Measurements from ENCODE around the gene FCHSD2. TPM values are rescaled to one million over a fixed set of nuclear protein-coding genes. Genes with fewer than 3 reads are reported as not detected.

Gene FCHSD2
- total and polyA plus RNA-seq, 2 experiments from 2014 or later = 9.1 to 19.8 TPM

DNA sequence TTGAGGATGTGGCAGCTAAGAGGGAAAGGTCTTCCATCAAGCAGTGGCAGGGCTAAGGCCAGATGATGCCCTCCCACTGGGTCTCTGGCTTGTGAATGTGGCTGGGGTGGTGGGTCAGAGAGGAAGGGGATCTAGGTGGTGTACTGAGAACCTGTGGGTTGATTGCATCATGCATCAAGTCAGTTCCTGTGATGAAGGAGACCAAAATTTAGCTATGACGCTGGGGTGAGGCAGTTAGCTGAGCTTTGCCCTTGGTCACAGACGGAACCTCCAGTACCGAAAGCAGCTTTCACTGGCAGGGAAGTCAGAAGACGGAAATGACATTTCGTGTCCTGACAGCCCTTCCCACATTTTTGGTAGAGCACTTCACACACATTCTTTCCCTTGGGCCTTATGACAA, 307.2 kb downstream of the FCHSD2 start:
- WGBS, 2 experiments (ENCODE audit: low coverage in 1 of 2, low lambda C conversion rate in 2 of 2, missing lambda C conversion rate in 2 of 2) = 96 to 100% methylated on average over 5 of the region's 5 CpGs
- in situ Hi-C loops (cut with MboI) = loop anchor here (10.0 to 25.0 kb wide), 2 partner anchors 340 to 452 kb away; no protein-coding TSS in a partner anchor
- Histone ChIP-seq H3K9me2 (ENCODE audit: insufficient read depth) (no peaks in the 10 kb centered on the region), H3K4me3 (no peak overlapping the region), H3K79me2 (ENCODE audit: insufficient read depth) (no peaks in the 10 kb centered on the region), H3K27ac (no peak overlapping the region), H3K4me1 (ENCODE audit: insufficient read depth) (peaks cover 17% of the 10 kb centered on the region), H2AFZ (no peak overlapping the region), H3F3A (ENCODE audit: insufficient read depth) (peaks cover 30% of the 10 kb centered on the region), H3K27me3 (replicated peaks; ENCODE audit: insufficient read depth) (no peaks in the 10 kb centered on the region), H3K9ac (no peak overlapping the region), H4K20me1 (ENCODE audit: insufficient read depth) (no peaks in the 10 kb centered on the region), H3K4me2 (ENCODE audit: unreplicated experiment) (no peak overlapping the region), H3K9me3 (ENCODE audit: low read depth) (no peaks in the 10 kb centered on the region), H3K36me3 (ENCODE audit: low read depth) (peaks cover 5% of the 10 kb centered on the region; the same call in 1 of the 2 replicates)
- no peak for DNase-seq
- no peak for TF ChIP-seq EZH2 (IDR thresholded peaks at IDR 0.05; ENCODE audit: insufficient read depth, poor library complexity, severe bottlenecking)
- no peak for TF ChIP-seq EZH2phosphoT487 (IDR thresholded peaks at IDR 0.05; ENCODE audit: insufficient read depth, low read depth)

DNA sequence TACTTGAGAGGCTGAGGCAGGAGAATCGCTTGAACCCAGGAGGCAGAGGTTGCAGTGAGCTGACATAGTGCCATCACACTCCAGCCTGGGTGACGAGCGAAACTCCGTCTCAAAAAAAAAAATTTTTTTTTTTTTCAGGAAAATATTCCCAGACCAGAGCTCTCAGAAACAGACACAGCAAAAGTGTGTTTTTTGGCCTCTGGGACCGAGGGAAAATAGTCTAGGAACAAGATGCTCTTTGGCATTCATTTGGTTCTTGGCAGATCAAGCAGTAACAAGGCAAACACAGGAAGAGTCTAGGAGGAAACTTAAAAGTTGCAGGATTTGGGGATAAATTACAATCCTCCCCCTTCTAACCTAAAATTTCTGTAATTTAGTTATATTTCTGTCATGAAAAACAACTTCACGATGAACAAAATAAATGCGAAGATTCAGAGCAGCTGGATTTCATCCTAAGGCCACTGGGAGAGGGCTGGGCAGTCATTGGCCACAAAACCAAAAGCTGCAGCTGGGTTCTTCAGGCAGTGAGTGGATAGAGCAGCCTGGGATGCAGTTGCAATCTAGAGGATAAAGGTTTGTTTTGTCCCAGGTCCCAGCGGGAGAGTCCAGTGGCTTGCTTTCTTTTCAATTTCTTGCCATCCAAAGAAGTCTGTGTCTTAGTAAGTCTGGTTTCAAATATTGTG, 308.2 kb downstream of the FCHSD2 start:
- H4K20me1 ChIP-seq (ENCODE audit: insufficient read depth) = no peaks in the 10 kb centered on the region
- H3K9me2 ChIP-seq (ENCODE audit: insufficient read depth) = no peaks in the 10 kb centered on the region
- H3K4me2 ChIP-seq (ENCODE audit: unreplicated experiment) = no peak overlapping the region
- no peak overlapping the region for H3K27ac ChIP-seq
- H3K9me3 ChIP-seq (ENCODE audit: low read depth) = no peaks in the 10 kb centered on the region
- H2AFZ ChIP-seq = no peak overlapping the region
- H3F3A ChIP-seq (ENCODE audit: insufficient read depth) = peaks cover 22% of the 10 kb centered on the region
- no peak for DNase-seq
- in situ Hi-C loops (cut with MboI) = loop anchor here (10.0 to 25.0 kb wide), 2 partner anchors 341 to 453 kb away; no protein-coding TSS in a partner anchor
- H3K79me2 ChIP-seq (ENCODE audit: insufficient read depth) = no peaks in the 10 kb centered on the region
- TF ChIP-seq EZH2 (IDR thresholded peaks at IDR 0.05; ENCODE audit: insufficient read depth, poor library complexity, severe bottlenecking) = no peak
- no peak for TF ChIP-seq EZH2phosphoT487 (IDR thresholded peaks at IDR 0.05; ENCODE audit: insufficient read depth, low read depth)
- 51 to 60% methylated on average over 8 of the region's 8 CpGs for WGBS, 2 experiments (ENCODE audit: low coverage in 1 of 2, low lambda C conversion rate in 2 of 2, missing lambda C conversion rate in 2 of 2)
- no peak overlapping the region for H3K4me3 ChIP-seq
- peaks cover 12% of the 10 kb centered on the region for H3K4me1 ChIP-seq (ENCODE audit: insufficient read depth)
- H3K9ac ChIP-seq = no peak overlapping the region
- peaks cover 5% of the 10 kb centered on the region; the same call in 1 of the 2 replicates for H3K36me3 ChIP-seq (ENCODE audit: low read depth)
- no peaks in the 10 kb centered on the region for H3K27me3 ChIP-seq (replicated peaks; ENCODE audit: insufficient read depth)

DNA sequence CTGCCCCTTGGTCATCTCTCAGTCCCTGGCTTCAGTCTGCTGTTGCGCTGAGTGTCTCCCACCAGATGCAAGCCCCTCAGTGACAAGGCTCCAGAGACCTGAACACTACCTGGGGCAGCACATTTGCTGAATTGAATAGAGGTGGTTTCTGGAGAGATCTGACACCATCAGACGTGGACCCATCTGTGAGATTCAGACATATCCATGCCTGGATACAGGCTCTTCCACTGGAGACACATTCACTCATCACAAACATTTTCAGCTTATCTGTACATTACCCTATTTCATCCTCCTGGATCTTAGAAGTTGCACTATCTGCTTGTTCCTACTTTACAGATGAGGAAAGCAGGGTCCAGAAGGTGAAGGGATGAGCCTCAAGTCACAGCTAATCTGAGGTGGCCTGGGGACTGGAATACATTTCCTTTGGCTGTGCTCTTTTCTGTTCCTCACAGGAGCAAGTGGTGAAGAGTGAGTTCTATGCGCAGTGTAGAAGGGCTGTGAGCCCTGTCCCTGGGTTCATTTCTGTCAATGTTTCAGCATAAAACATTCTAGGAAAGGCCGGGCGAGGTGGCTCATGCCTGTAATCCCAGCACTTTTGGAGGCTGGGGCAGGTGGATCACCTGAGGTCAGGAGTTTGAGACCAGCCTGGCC, 308.9 kb downstream of the FCHSD2 start:
- Histone ChIP-seq H3K27me3 (replicated peaks; ENCODE audit: insufficient read depth) (no peaks in the 10 kb centered on the region), H3K4me3 (no peak overlapping the region), H4K20me1 (ENCODE audit: insufficient read depth) (no peaks in the 10 kb centered on the region), H3K79me2 (ENCODE audit: insufficient read depth) (no peaks in the 10 kb centered on the region), H2AFZ (no peak overlapping the region), H3K36me3 (ENCODE audit: low read depth) (peaks cover 5% of the 10 kb centered on the region; the same call in 1 of the 2 replicates), H3K27ac (no peak overlapping the region), H3K4me1 (ENCODE audit: insufficient read depth) (peaks cover 4% of the 10 kb centered on the region), H3K9me3 (ENCODE audit: low read depth) (no peaks in the 10 kb centered on the region), H3K9me2 (ENCODE audit: insufficient read depth) (no peaks in the 10 kb centered on the region), H3K4me2 (ENCODE audit: unreplicated experiment) (no peak overlapping the region), H3F3A (ENCODE audit: insufficient read depth) (peaks cover 14% of the 10 kb centered on the region), H3K9ac (no peak overlapping the region)
- WGBS, 2 experiments (ENCODE audit: low coverage in 1 of 2, low lambda C conversion rate in 2 of 2, missing lambda C conversion rate in 2 of 2) = 96 to 99% methylated on average over 5 of the region's 5 CpGs
- in situ Hi-C loops (cut with MboI) = loop anchor here (10.0 to 25.0 kb wide), 2 partner anchors 342 to 454 kb away; no protein-coding TSS in a partner anchor
- TF ChIP-seq EZH2phosphoT487 (IDR thresholded peaks at IDR 0.05; ENCODE audit: insufficient read depth, low read depth) (no peak), EZH2 (IDR thresholded peaks at IDR 0.05; ENCODE audit: insufficient read depth, poor library complexity, severe bottlenecking) (no peak)
- DNase-seq = no peak

DNA sequence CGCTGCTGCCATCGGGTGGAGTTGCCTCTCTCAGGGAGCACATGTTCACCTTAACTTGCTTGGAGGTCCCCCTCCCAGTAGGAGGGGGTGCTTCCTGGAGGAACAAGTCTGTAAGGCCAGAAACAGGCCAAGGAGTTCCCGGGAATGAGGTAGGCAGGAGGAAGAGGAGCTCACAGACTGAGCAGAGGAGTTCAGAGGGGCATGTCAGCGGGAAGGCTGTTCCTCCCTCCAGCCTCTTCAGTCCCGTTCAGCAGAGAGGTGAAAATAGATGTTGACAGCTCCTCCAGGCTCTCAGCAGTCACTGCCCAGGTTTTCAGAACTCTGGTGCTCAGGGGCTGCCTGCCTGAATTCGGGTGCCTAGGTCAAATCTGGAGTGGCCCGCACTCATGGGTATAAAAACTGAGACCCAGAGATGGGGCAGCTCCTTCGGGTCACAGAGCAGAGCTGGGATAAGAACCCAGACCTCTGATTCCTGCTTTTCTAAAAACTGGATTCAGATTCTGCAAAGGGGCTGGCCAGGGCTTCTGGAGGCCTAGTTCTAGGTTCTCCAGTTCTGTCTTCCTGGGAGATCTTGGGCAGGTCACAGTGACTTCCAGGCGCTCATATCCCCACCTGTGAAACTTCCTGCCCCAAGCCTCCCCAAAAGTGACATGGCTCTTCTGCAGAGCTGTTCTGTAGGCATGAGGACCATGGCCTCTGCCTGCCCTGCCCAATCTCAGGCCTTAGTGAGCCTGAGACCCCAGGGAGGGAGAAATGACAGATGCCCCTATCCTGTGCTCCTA, 309.6 kb downstream of the FCHSD2 start:
- WGBS, 2 experiments (ENCODE audit: low coverage in 1 of 2, low lambda C conversion rate in 2 of 2, missing lambda C conversion rate in 2 of 2) = 88 to 90% methylated on average over 9 of the region's 9 CpGs
- Histone ChIP-seq H3K27me3 (replicated peaks; ENCODE audit: insufficient read depth) (no peaks in the 10 kb centered on the region), H3K4me2 (ENCODE audit: unreplicated experiment) (no peak overlapping the region), H3K79me2 (ENCODE audit: insufficient read depth) (no peaks in the 10 kb centered on the region), H3K9me3 (ENCODE audit: low read depth) (no peaks in the 10 kb centered on the region), H3K9me2 (ENCODE audit: insufficient read depth) (no peaks in the 10 kb centered on the region), H4K20me1 (ENCODE audit: insufficient read depth) (no peaks in the 10 kb centered on the region), H3K36me3 (ENCODE audit: low read depth) (peaks cover 5% of the 10 kb centered on the region; the same call in 1 of the 2 replicates), H3K9ac (no peak overlapping the region), H3K27ac (no peak overlapping the region), H2AFZ (no peak overlapping the region), H3K4me3 (no peak overlapping the region), H3K4me1 (ENCODE audit: insufficient read depth) (no peaks in the 10 kb centered on the region), H3F3A (ENCODE audit: insufficient read depth) (peaks cover 7% of the 10 kb centered on the region; the same call in 1 of the 2 replicates)
- no peak for DNase-seq
- in situ Hi-C loops (cut with MboI) = loop anchor here (10.0 to 25.0 kb wide), 2 partner anchors 342 to 455 kb away; no protein-coding TSS in a partner anchor
- TF ChIP-seq EZH2 (IDR thresholded peaks at IDR 0.05; ENCODE audit: insufficient read depth, poor library complexity, severe bottlenecking) = no peak

Measured in GM23248 (cell line).